C4-2B (cell line): ENCODE data around the gene SARDH.

Experiments
- CTCF ChIP-seq: fragments of 450-650 bp; conservative IDR thresholded peaks from 2 replicates; pipeline ENCODE4 v1.5.1; 2017; ENCODE audit warnings: mild to moderate bottlenecking
- ZFX ChIP-seq: fragments of 450-650 bp; IDR thresholded peaks from 2 replicates; pipeline ENCODE4 v1.6.1; 2017

GRCh38 chr9:133680250-133680975 lies 57.7 kb downstream of the SARDH start:
- TF ChIP-seq CTCF (no peak), ZFX (no peak)
